Measurements from ENCODE around the gene ZZZ3. TPM values are rescaled to one million over a fixed set of nuclear protein-coding genes. Genes with fewer than 3 reads are reported as not detected.
"Not testable (repeated sequence)": the region's sequence is repeated elsewhere in the genome, so short reads cannot be mapped to it uniquely, and the experiment has no call there.

Gene ZZZ3
- polyA plus RNA-seq, 1 experiment: 14.4 TPM

DNA sequence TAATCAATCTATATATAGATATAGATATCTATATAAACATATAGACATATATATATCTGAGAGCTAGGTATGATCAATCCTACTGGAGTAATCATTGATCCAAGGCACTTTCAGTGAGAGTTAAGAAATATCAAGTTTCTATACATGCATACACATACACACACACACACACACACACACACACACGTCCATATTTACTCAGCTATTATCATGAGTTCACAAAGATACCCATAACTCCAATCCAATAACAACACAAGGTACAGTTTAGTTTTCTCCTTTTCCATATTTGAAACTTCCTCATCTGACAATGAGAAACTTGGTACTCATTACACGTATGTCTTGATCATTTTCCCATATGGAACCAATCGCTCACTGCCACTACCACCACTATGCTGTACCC is 27.3 kb upstream of the ZZZ3 start:
- Histone ChIP-seq H3K36me3 (ENCODE audit: control insufficient read depth, insufficient read depth, low read length) (peaks cover 9% of the 10 kb centered on the region), H3K27me3 (ENCODE audit: control insufficient read depth, insufficient read depth, low read length) (no peaks in the 10 kb centered on the region), H3K4me3 (ENCODE audit: low read depth, low read length) (no peak overlapping the region)
- TF ChIP-seq, protein P1, sequence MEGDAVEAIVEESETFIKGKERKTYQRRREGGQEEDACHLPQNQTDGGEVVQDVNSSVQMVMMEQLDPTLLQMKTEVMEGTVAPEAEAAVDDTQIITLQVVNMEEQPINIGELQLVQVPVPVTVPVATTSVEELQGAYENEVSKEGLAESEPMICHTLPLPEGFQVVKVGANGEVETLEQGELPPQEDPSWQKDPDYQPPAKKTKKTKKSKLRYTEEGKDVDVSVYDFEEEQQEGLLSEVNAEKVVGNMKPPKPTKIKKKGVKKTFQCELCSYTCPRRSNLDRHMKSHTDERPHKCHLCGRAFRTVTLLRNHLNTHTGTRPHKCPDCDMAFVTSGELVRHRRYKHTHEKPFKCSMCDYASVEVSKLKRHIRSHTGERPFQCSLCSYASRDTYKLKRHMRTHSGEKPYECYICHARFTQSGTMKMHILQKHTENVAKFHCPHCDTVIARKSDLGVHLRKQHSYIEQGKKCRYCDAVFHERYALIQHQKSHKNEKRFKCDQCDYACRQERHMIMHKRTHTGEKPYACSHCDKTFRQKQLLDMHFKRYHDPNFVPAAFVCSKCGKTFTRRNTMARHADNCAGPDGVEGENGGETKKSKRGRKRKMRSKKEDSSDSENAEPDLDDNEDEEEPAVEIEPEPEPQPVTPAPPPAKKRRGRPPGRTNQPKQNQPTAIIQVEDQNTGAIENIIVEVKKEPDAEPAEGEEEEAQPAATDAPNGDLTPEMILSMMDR (IDR thresholded peaks at IDR 0.05; ENCODE audit: insufficient read depth, low read depth, low read length): no peak
- CTCF ChIA-PET: interaction anchor here (0.8 kb wide), 1 partner anchor 8 kb away, joined by 3 read pairs; no protein-coding TSS in a partner anchor
- no peak for DNase-seq (ENCODE audit: low read depth)
- POLR2A ChIA-PET: no interaction called here

DNA sequence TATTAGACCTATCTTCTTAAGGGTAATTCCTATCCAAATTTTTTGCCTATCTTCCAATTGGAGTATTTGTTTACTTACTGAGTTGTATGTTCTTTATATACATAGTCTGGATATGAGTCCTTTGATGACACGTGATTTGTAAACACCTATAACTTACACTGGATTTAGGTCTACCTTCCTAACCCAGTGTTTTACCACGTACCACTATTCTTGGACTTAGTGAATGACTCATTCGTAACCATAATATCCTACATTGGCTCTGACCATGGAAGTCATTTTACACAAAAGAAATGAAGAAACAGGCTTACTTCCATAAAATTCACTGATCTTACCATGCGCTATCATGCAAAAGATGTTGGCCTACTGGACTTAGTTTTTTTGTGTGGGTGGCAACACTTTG is 23.9 kb upstream of the ZZZ3 start:
- Histone ChIP-seq H3K36me3 (ENCODE audit: control insufficient read depth, insufficient read depth, low read length) (peaks cover 2% of the 10 kb centered on the region; the same call in 1 of the 2 replicates), H3K27me3 (ENCODE audit: control insufficient read depth, insufficient read depth, low read length) (no peaks in the 10 kb centered on the region), H3K4me3 (ENCODE audit: low read depth, low read length) (no peak overlapping the region)
- POLR2A ChIA-PET: no interaction called here
- no peak for DNase-seq (ENCODE audit: low read depth)
- TF ChIP-seq, protein P1 (IDR thresholded peaks at IDR 0.05; ENCODE audit: insufficient read depth, low read depth, low read length): no peak
- CTCF ChIA-PET: no interaction called here

DNA sequence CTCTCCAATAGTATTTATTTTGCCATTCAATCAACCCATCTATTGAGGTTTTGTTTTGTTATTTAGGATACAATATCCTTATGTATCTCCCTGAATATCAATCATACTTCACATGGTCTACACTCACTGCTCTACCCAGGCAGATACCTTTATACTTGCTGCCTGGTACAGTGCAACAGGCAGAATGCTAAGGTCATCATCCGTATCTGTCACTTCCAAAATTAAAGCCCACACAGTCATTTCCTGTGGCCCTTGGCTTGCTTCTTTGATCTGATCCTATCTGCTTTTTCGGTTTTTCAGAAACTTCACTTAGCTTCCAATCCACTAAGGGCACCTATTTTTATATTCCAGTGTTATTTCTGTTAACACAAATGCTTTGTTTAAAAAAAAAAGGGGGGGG is 22.3 kb upstream of the ZZZ3 start:
- TF ChIP-seq, protein P1 (IDR thresholded peaks at IDR 0.05; ENCODE audit: insufficient read depth, low read depth, low read length): no peak
- H3K36me3 ChIP-seq (ENCODE audit: control insufficient read depth, insufficient read depth, low read length): no peaks in the 10 kb centered on the region
- ChIA-PET POLR2A (no interaction called here), CTCF (no interaction called here)
- no peaks in the 10 kb centered on the region for H3K27me3 ChIP-seq (ENCODE audit: control insufficient read depth, insufficient read depth, low read length)
- no peak for DNase-seq (ENCODE audit: low read depth)
- H3K4me3 ChIP-seq (ENCODE audit: low read depth, low read length): no peak overlapping the region

DNA sequence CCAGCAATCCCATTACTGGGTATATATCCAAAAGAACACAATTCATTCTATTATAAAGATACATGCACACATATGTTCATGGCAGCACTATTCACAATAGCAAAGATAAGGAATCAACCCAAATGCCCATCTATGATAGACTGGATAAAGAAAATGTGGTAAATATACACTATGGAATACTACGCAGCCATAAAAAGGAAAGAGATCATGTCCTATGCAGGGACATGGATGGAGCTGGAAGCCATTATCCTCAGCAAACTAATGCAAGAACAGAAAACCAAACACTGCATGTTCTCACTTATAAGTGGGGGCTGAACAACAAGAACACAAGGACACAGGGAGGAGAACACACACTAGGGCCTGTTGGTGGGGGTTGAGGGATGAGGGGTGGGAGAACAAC is 17.2 kb upstream of the ZZZ3 start:
- POLR2A ChIA-PET; CTCF ChIA-PET; H3K27me3 ChIP-seq (ENCODE audit: control insufficient read depth, insufficient read depth, low read length); H3K36me3 ChIP-seq (ENCODE audit: control insufficient read depth, insufficient read depth, low read length); H3K4me3 ChIP-seq (ENCODE audit: low read depth, low read length); DNase-seq (ENCODE audit: low read depth): not testable (repeated sequence)

DNA sequence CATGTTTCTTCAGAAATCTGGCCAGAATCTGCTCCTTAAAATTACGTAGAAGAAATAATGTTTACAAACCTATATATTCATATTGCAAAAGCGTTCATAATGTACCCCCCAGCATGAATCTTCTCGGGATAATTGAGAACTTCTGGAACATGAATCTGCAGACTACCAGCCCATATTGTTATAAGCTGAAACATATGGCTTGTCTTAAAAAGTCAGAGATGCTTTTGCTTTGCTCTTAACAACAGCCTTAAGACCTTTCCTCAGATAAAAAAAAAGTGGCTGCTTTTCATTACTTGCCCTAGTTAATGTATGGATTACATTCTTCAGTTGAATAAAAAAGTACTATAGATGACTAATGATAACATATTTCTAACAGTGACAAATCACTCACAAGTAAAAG is 15.0 kb upstream of the ZZZ3 start:
- no peak for DNase-seq (ENCODE audit: low read depth)
- TF ChIP-seq, protein P1 (IDR thresholded peaks at IDR 0.05; ENCODE audit: insufficient read depth, low read depth, low read length): no peak
- ChIA-PET POLR2A (no interaction called here), CTCF (interaction anchor here (1.6 kb wide), 1 partner anchor 14 kb away, joined by 5 read pairs; no protein-coding TSS in a partner anchor)
- Histone ChIP-seq H3K27me3 (ENCODE audit: control insufficient read depth, insufficient read depth, low read length) (no peaks in the 10 kb centered on the region), H3K36me3 (ENCODE audit: control insufficient read depth, insufficient read depth, low read length) (peaks cover 2% of the 10 kb centered on the region; the same call in 1 of the 2 replicates), H3K4me3 (ENCODE audit: low read depth, low read length) (no peak overlapping the region)

DNA sequence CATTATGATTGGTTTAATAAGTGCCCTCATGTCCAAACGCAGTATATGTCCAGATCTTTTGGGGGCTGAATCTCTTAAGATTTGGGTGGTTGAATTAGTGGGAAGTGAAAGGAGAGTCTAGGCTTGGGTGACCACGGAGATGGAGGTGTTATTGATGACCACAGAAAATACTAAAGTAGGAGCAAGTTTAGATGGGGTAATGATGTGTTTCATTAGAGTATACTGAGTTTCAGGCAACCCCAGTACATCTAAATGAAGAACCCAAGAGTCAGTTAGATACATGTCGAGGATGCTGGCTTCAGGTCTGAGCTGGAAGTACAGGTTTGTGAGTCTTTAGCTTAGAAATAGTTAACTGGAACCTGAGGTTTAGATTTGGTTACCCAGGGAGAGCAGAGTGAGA is 6.5 kb upstream of the ZZZ3 start:
- Histone ChIP-seq H3K36me3 (ENCODE audit: control insufficient read depth, insufficient read depth, low read length) (peaks cover 2% of the 10 kb centered on the region; the same call in 1 of the 2 replicates), H3K4me3 (ENCODE audit: low read depth, low read length) (no peak overlapping the region), H3K27me3 (ENCODE audit: control insufficient read depth, insufficient read depth, low read length) (no peaks in the 10 kb centered on the region)
- DNase-seq (ENCODE audit: low read depth): no peak
- TF ChIP-seq, protein P1 (IDR thresholded peaks at IDR 0.05; ENCODE audit: insufficient read depth, low read depth, low read length): no peak
- ChIA-PET CTCF (interaction anchor here (0.5 kb wide), 1 partner anchor 679 kb away, joined by 3 read pairs; no protein-coding TSS in a partner anchor), POLR2A (no interaction called here)

All from BJ (cell line).